Measurements from ENCODE around the gene DRAP1. TPM values are rescaled to one million over a fixed set of nuclear protein-coding genes. Genes with fewer than 3 reads are reported as not detected.

The DRAP1 gene
- total RNA-seq, 1 experiment from 2014 or later = 105 TPM

DNA sequence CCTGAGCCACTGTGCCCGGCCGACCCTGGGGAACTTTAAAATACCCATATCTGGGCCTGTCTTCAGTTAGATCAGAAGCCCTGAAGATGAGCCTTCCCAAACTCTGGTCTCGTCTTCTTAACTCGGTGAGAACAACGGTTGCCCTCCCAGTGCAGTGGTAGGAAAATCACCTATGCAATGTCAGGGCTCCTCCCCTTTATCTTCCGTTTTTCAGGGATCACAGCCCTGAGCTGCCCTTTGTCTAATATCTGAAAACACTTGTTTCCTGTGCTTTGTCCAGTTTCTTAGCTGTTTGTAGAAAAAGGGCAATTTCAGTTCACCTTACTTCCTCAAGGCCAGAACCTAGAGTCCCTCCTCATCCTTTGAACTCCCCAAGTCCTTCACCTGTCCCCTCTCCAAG lies 9.4 kb downstream of the DRAP1 start:
- H3K9ac ChIP-seq (ENCODE audit: extremely low read depth, insufficient read length, low read length) = no peak overlapping the region
- TF ChIP-seq, protein P1, sequence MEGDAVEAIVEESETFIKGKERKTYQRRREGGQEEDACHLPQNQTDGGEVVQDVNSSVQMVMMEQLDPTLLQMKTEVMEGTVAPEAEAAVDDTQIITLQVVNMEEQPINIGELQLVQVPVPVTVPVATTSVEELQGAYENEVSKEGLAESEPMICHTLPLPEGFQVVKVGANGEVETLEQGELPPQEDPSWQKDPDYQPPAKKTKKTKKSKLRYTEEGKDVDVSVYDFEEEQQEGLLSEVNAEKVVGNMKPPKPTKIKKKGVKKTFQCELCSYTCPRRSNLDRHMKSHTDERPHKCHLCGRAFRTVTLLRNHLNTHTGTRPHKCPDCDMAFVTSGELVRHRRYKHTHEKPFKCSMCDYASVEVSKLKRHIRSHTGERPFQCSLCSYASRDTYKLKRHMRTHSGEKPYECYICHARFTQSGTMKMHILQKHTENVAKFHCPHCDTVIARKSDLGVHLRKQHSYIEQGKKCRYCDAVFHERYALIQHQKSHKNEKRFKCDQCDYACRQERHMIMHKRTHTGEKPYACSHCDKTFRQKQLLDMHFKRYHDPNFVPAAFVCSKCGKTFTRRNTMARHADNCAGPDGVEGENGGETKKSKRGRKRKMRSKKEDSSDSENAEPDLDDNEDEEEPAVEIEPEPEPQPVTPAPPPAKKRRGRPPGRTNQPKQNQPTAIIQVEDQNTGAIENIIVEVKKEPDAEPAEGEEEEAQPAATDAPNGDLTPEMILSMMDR (conservative IDR thresholded peaks at IDR 0.05) = no peak
- no peak overlapping the region for H3K4ac ChIP-seq (ENCODE audit: low read depth, low read length)
- no peaks in the 10 kb centered on the region for H3K4me1 ChIP-seq (ENCODE audit: insufficient read depth, low read length)
- no peak overlapping the region for H2AK5ac ChIP-seq (ENCODE audit: insufficient read length, low read length)
- H2BK20ac ChIP-seq (ENCODE audit: low read depth, low read length, poor library complexity, severe bottlenecking) = no peak overlapping the region
- no peak overlapping the region for H3K23ac ChIP-seq (ENCODE audit: insufficient read length, low read depth, low read length)
- Mint-ChIP-seq H3K9me3 (no peaks in the 10 kb centered on the region), H3K36me3 (ENCODE audit: insufficient read depth in 1 of 3, low read depth in 3 of 3) (no peaks in the 10 kb centered on the region), H3K4me1 (peaks cover 10 to 36% of the 10 kb centered on the region in 2 experiments), H3K27me3 (ENCODE audit: low read depth) (no peaks in the 10 kb centered on the region), H3K4me3 (no peak overlapping the region), H3K27ac (peak overlapping the region in 1 of 3 experiments; percentile 74; a peak in 3 of 7 replicates)
- no peak overlapping the region for H4K8ac ChIP-seq (replicated peaks; ENCODE audit: insufficient read length, low read depth, low read length)
- H3K79me2 ChIP-seq (ENCODE audit: insufficient read depth, low read length) = no peaks in the 10 kb centered on the region
- DNase-seq = no peak
- no peak overlapping the region for H2BK12ac ChIP-seq (ENCODE audit: insufficient read length, low read depth, low read length)
- no peaks in the 10 kb centered on the region for H3K9me3 ChIP-seq (ENCODE audit: control insufficient read depth, low read depth, low read length)
- no peak overlapping the region for H3K4me2 ChIP-seq (ENCODE audit: insufficient read depth, insufficient read length, low read length)
- H2BK120ac ChIP-seq (ENCODE audit: low read depth, low read length, poor library complexity, severe bottlenecking) = no peak overlapping the region
- no peak overlapping the region for H2BK15ac ChIP-seq (ENCODE audit: low read depth, low read length)
- H3K14ac ChIP-seq (ENCODE audit: insufficient read depth, low read length) = no peak overlapping the region
- no peak overlapping the region for H3K56ac ChIP-seq (ENCODE audit: insufficient read length, low read depth, low read length)
- H3T11ph ChIP-seq (ENCODE audit: low read length) = no peak overlapping the region
- no peaks in the 10 kb centered on the region for H3K79me1 ChIP-seq (ENCODE audit: insufficient read depth, low read depth, low read length, poor library complexity, severe bottlenecking)
- no peak overlapping the region for H4K91ac ChIP-seq (ENCODE audit: insufficient read length, low read depth, low read length)
- H3K27me3 ChIP-seq (ENCODE audit: insufficient read depth, low read length) = no peaks in the 10 kb centered on the region
- H2AFZ ChIP-seq (ENCODE audit: low read length) = no peak overlapping the region
- no peaks in the 10 kb centered on the region for H4K20me1 ChIP-seq (ENCODE audit: control insufficient read depth, insufficient read depth, insufficient read length)
- no peak overlapping the region for H2BK5ac ChIP-seq (ENCODE audit: insufficient read length, low read length)
- H3K18ac ChIP-seq (ENCODE audit: insufficient read length, low read depth, low read length) = no peak overlapping the region
- no peak overlapping the region for H4K5ac ChIP-seq (ENCODE audit: insufficient read length, low read depth, low read length)
- H3K27ac ChIP-seq (ENCODE audit: insufficient read length, low read depth, low read length) = no peak overlapping the region
- H3K23me2 ChIP-seq (ENCODE audit: insufficient read length, low read depth, low read length, poor library complexity, severe bottlenecking) = no peaks in the 10 kb centered on the region
- no CpG with 5 or more reads among the region's 6 CpGs for WGBS (ENCODE audit: extremely low coverage, insufficient read length, low lambda C conversion rate)

Measured in H9 (cell line).